Adrenal gland (tissue), 19 donors: ENCODE measurements around the gene POTEB2. TPM values are rescaled to one million over a fixed set of nuclear protein-coding genes. Genes with fewer than 3 reads are reported as not detected.
"Not testable (repeated sequence)": the region's sequence is repeated elsewhere in the genome, so short reads cannot be mapped to it uniquely, and the experiment has no call there.

Experiments used
- DNase-seq, 7 donors: peaks; one replicate each; pipeline ENCODE4 v3.0.0-alpha.2; 2019 to 2020
- H3K27ac ChIP-seq, 5 donors: fragments of 200-600 bp; sonication (generic) in 4 of 5; 1 replicate in 3 of 5; 2 replicates in 2 of 5; pipeline versions ENCODE4 v1.5.1 to v1.8.0; 2016 to 2020; ENCODE audit warnings: mild to moderate bottlenecking in 1 of 5
- H3K27me3 ChIP-seq: fragments of 200-600 bp; 2 replicates; pipeline ENCODE4 v1.8.0; 2021
- H3K36me3 ChIP-seq, 2 donors: fragments of 200-600 bp; replicated peaks in 1 of 2; 1 replicate in 1 of 2; 2 replicates in 1 of 2; pipeline versions ENCODE4 v1.5.1 to v1.8.0; 2018 to 2022
- H3K4me1 ChIP-seq, 2 donors: fragments of 200-600 bp; replicated peaks in 1 of 2; 1 replicate in 1 of 2; 2 replicates in 1 of 2; pipeline versions ENCODE4 v1.5.1 to v1.8.0; 2018 to 2021
- H3K4me3 ChIP-seq, 4 donors: fragments of 200-600 bp; sonication (generic) in 3 of 4; one replicate each; pipeline ENCODE4 v1.5.1; 2016 to 2018
- H3K9me3 ChIP-seq, 3 donors: fragments of 200-600 bp; sonication (generic) in 1 of 3; replicated peaks in 1 of 3; 1 replicate in 2 of 3; 2 replicates in 1 of 3; pipeline versions ENCODE4 v1.5.1 to v1.8.0; 2016 to 2021
- WGBS, 4 donors: extraction: QIAGEN DNeasy Blood & Tissue Kit in 2 of 4; methylation state at CpG; one replicate each; pipeline versions ENCODE4 v1.1.5 to v1.1.7; 2013 to 2017; 5-methylcytosine and 5-hydroxymethylcytosine counted together
- intact Hi-C, 2 donors: fragments of 100-400 bp; cut with DNase I; formaldehyde crosslinking; loops; one replicate each; pipeline versions ENCODE4 v1.14.1 to v1.15.0; 2022 to 2023
- long read RNA-seq, 10 donors: library from polyadenylated mRNA in 3 of 10; unstranded in 2 of 10; stranded (forward) in 1 of 10; transcript quantifications; one replicate each; pipeline ENCODE4 v2.0.0 and lab custom pipeline, GENCODE V29; 2021 to 2026
- microRNA-seq, 3 donors: library from miRNA; unstranded; fragments of <30 nt; microRNA quantifications; one replicate each; pipeline ENCODE4, GENCODE V29; 2017 to 2020
- polyA plus RNA-seq, 3 donors: library from polyadenylated mRNA; stranded (reverse); fragments of 200-250 nt in 2 of 3; fragments of 350-450 nt in 1 of 3; fragmentation: Illumina TruSeq in 1 of 3; extraction: RNeasy Lipid Tissue Mini Kit (QIAGEN cat#74804) in 1 of 3; gene quantifications; one replicate each; pipeline ENCODE4 v1.2.3, GENCODE V29; 2013 to 2014
- small RNA-seq, 2 donors: library from RNA; depleted of rRNA; stranded (forward); fragments of <200 nt; gene quantifications; one replicate each; pipeline ENCODE3, GENCODE V24; 2016
- total RNA-seq, 9 donors: library from RNA; depleted of rRNA in 4 of 9; stranded (reverse); fragments of >200 nt in 4 of 9; fragments of 120-200 nt in 1 of 9; fragmentation: NEBNext Ultra II Directional in 1 of 9; extraction: Animal tissue kit (Norgen Biotek cat#: 25700) in 1 of 9; gene quantifications; one replicate each; pipeline versions ENCODE4 v1.1.0 to v1.2.4, GENCODE V29; 2013 to 2023
- donor health status: healthy with polysubstance abuse.
- donor health status: Bipolar disorder and iron deficiency.
- donor health status: DM: yes; HTN: yes; CAD: no.
- donor health status: DM: no; HTN: no; CAD: no.
- donor health status: DM: no; HTN: no; CAD: no.
- donor health status: DM: yes; HTN: yes; CAD: no.

The POTEB2 gene
- not detected for total RNA-seq
- not detected for polyA plus RNA-seq
- long read RNA-seq, donor 1: 0 reads
- long read RNA-seq, donor 2: 0 reads
- long read RNA-seq, donor 3: 0 reads
- long read RNA-seq, donor 4: 0 reads
- long read RNA-seq, donor 5: 0 reads
- long read RNA-seq, donor 6: 0 reads
- long read RNA-seq, donor 7: 0 reads
- long read RNA-seq, donor 8: 0 reads
- long read RNA-seq, donor 9: 0 reads
- long read RNA-seq, donor 10: 0 reads

- intact Hi-C loops, H3K36me3 ChIP-seq, H3K4me1 ChIP-seq, H3K27ac ChIP-seq, H3K4me3 ChIP-seq, H3K27me3 ChIP-seq, H3K9me3 ChIP-seq, DNase-seq: not testable (repeated sequence)
- no CpG with 5 or more reads among the region's 9 CpGs for WGBS, 4 donors
Measured at GRCh38 chr15:20866214-20866613, at the start of gene POTEB2. POTEB2 (minus strand) TSS chr15:20866314; CDS start chr15:20866281, 33 bp downstream.

- H3K4me1 ChIP-seq, intact Hi-C loops, H3K27ac ChIP-seq, H3K36me3 ChIP-seq, H3K4me3 ChIP-seq, DNase-seq, H3K9me3 ChIP-seq, H3K27me3 ChIP-seq: not testable (repeated sequence)
- 90% methylated on average over 2 of the region's 5 CpGs; no CpG with 5 or more reads in 3 of the 4 donors for WGBS, 4 donors
Measured at GRCh38 chr15:20879916-20880315, 13.8 kb upstream of the POTEB2 start.

GRCh38 chr15:20878464-20878863 lies 12.3 kb upstream of the POTEB2 start:
- H3K27me3 ChIP-seq, H3K27ac ChIP-seq, DNase-seq, intact Hi-C loops, H3K4me1 ChIP-seq, H3K4me3 ChIP-seq, H3K9me3 ChIP-seq, H3K36me3 ChIP-seq: not testable (repeated sequence)
- WGBS, 4 donors: 20% methylated on average over 2 of the region's 48 CpGs; no CpG with 5 or more reads in 3 of the 4 donors

GRCh38 chr15:20877819-20878218 lies 11.7 kb upstream of the POTEB2 start:
- H3K27me3 ChIP-seq, H3K9me3 ChIP-seq, H3K36me3 ChIP-seq, DNase-seq, H3K27ac ChIP-seq, intact Hi-C loops, H3K4me3 ChIP-seq, H3K4me1 ChIP-seq: not testable (repeated sequence)
- no CpG with 5 or more reads among the region's 37 CpGs for WGBS, 4 donors

Small RNA genes within 50 kb of the gene (microRNA-seq; reads per million reads assigned to microRNA genes)
- gene MIR3118-2: 0 reads per million in 3 donors

Small RNA genes within 50 kb of the gene (small RNA-seq; reads per million reads assigned to genes)
- 0 reads per million in 2 donors for gene AC012414.2
- gene MIR3118-2: 0 reads per million in 2 donors
- gene RNU6-749P: 0 reads per million in 2 donors
- gene ZNF519P2: 0 reads per million in 2 donors
